Fibroblast of gingiva (primary cell): ENCODE data around the gene VPS18.

ENCODE experiments used
- DNase-seq: peaks from one replicate; pipeline ENCODE4 v3.0.0-alpha.2; 2011; ENCODE audit warnings: low read depth

The VPS18 gene

DNA sequence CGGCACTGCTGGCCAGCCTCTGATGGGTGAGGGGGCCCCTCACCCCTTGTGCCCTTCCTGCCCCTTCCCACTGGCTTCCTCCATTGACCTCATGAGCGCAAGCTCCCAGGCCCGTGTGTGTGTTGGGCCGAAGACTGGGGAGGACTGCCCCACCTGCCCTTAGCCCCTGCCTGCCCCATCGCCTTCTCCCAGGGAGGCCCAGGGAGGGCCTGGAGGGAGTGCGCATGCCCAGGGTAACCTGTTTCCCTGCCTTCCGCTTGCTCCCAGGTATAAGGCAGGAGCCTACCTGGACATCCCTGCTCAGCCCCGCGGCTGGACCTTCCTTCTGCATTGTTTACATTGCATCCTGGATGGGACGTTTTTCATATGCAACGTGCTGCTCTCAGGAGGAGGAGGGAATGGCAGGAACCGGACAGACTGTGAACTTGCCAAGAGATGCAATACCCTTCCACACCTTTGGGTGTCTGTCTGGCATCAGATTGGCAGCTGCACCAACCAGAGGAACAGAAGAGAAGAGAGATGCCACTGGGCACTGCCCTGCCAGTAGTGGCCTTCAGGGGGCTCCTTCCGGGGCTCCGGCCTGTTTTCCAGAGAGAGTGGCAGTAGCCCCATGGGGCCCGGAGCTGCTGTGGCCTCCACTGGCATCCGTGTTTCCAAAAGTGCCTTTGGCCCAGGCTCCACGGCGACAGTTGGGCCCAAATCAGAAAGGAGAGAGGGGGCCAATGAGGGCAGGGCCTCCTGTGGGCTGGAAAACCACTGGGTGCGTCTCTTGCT, 43.7 kb downstream of the VPS18 start:
- peak; percentile 22 for DNase-seq

DNA sequence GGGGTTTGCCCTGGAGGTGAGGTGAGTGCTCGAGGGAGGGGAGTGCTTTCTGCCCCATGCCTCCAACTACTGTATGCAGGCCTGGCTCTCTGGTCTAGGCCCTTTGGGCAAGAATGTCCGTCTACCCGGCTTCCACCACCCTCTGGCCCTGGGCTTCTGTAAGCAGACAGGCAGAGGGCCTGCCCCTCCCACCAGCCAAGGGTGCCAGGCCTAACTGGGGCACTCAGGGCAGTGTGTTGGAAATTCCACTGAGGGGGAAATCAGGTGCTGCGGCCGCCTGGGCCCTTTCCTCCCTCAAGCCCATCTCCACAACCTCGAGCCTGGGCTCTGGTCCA, 44.3 kb downstream of the VPS18 start:
- DNase-seq = no peak

DNA sequence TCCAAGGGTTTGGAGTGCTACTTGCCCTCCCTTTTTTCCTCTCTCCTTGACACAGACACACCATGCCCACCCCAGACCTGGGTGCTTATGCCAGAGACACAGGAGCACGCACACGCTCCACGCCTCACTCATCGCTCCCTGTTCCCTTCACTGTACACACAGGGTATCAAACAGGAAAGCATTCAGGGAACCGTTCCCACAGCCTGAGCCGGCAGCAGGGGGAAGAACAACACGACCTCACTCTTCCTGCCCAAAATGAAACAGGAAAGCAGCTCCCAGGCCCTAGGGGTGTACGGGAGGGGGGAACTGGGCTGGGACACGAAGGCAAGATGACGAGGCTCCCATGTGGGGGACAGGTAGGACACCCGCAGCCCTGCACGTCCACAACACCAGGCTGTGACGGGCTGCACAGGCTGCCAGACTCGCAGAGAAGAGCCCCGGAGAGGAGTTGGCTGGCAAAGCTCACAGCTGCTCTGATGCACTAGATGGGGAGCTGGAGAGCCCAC, 46.1 kb downstream of the VPS18 start:
- DNase-seq = no peak

DNA sequence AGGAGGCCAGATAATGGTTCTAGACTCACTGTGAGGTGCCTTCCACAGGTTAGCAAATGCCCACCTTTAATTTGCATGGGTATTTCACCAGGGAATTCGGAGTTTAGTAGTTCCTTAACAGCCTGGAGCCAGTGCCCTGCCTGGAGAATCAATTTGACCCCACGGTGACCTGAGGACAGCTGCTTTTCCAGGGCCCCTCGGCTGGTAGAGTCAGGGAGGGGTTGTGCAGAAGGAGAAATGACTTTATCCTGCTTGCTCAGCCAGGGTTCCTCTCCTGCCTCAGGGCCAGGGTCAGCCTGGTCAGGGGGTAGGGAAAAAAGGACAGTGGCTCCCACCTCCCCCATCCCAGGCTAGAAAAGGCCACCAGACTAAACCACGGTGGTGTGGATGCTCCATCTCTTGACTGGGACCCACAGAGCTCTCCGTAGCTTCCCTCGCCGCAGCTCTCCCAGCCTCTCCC, 46.8 kb downstream of the VPS18 start:
- no peak for DNase-seq

DNA sequence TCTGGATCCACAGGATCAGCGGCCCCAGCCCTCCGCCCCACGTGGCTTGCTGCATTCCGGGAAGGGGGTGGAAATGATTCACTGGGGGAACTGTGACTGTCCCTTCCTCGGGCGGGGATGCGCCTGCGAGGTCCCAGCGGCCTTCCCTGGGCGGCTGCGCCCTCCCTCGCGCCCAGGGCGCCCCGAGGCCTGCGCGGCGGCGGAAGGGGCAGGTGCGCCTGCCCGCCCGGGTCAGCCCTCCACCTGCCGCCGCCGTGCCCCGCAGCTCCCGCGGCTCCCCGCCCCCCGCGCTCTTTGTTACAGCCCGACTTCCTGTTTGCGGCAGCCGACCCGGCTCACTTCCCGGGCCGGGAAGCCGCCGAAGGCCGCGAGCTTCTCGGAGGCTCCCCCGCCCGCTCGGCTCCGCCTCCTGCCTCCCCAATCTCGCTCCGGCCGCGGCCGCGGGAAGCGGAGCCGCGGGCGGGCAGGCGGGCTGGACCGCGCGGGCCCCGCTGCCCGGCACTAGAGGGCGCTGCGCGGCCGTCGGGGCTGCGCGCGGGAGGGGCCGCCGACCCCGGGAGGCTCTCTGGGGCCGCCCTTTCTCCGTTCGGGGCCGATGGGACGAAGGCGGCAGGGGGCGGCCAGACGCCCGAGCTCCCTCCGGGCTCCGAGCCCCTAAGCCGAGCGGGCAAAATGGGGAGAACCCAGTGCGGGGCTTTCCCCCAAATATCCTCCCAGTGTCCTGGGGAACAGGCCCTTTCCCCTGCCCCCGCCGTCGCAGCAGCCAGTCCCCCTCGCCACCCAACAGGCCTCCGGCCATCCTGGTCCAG, 47.5 kb downstream of the VPS18 start:
- DNase-seq = peak; percentile 65

DNA sequence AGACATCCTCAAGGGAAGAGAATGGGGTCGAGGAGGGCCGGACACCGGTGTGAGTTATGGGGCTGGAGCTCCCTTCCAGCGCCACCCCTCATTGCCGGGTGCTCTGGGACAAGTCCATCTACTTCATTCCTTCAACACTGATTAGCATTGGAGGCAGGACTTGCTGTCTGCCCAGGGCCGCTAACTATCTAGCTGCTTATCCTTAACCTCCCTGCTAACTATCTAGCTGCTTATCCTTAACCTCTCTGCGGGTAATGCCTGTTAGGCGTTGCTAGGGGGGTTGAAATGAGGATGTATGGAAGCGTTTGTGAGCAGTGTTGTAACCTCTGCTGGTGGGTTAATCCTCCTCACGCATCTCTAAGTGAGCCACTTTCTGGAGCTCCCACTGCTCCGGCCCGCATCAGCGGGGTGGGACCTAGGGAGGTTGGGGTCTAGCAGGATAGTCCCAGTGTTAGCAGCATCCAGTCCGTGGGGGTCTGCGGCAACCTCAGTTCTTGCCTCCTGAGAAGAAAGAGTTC, 48.1 kb downstream of the VPS18 start:
- no peak for DNase-seq

DNA sequence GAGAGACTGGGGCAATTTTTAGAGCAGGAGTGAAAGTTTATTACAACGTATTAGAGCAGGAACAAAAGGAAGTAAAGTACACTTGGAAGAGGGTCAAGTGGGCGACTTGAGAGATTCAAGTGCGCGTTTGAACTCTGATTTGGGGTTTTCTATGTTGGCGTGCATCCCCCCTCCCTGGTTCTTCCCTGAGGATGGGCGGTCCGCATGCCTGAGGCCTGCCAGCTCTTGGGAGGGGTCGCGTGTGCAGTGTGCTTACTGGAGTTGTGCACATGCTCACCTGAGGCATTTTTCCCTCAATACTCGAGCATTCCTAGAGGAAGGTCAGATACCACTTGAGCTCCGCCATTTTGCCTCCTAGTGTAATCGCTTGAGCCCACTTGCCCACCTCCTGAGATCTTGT, 48.6 kb downstream of the VPS18 start:
- no peak for DNase-seq

DNA sequence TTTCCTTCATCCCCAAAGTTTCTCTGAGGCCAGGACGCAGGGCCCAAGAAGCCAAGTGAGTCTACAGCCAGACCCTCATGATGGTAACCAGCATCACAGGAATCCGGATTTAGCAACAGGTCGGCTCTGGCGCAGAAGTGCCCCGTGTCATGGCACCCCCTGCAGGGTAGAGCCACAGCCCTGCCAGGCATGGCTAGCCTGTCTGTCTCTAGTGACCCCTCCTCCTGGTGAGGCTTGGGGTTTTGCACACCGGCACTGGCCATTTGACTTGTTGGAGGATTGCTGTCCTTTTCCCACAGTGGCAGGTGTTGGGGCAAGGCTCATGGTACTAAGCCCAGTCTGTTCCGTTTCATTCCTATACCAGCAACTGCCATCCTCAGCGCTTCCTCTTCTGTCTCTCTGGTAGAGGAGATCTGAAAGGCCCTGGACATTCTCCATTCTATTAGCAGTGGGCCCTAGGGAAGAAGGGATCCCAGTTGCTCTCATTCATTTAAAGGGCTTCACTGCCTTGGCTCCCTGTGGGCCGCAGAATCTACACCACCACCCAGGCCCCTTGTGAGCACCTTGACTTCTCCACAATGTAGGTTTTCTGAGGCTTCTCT, 49.6 kb downstream of the VPS18 start:
- DNase-seq = no peak

DNA sequence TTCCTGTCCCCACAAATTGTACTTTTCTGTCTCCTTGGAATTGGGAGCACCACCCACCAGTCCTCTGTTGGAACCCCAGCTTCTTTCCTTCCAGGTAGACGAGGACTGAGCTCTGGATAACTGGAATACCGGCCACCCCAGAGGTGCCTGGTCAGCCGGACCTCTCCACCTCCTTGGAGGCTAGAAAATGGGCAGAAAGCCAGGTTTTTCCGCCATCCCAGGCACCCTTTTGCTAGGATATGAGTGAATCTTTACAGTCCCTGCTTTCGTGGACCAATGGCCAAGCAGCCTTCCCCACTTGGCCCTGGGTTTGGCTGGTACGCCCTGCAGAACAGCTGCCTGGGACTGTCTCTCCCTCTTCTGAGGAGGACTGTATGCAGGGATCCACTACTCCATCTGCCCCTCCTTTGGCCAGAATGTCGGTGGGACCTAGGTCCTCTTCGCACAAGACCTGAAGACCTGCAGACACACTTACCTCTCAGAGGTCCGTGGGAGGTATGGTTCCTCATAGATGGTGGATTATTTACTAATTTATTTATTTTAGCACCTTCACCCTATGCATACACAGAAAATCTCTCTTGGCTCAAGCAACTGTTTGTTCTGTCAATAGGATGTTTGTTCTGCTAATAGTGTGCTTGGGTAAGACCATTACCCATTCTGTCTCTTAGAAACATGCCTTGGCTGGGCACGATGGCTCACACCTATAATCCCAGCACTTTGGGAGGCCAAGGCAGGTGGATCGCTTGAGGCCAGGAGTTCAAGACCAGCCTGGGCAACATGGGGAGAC, 50.5 kb downstream of the VPS18 start:
- no peak for DNase-seq

DNA sequence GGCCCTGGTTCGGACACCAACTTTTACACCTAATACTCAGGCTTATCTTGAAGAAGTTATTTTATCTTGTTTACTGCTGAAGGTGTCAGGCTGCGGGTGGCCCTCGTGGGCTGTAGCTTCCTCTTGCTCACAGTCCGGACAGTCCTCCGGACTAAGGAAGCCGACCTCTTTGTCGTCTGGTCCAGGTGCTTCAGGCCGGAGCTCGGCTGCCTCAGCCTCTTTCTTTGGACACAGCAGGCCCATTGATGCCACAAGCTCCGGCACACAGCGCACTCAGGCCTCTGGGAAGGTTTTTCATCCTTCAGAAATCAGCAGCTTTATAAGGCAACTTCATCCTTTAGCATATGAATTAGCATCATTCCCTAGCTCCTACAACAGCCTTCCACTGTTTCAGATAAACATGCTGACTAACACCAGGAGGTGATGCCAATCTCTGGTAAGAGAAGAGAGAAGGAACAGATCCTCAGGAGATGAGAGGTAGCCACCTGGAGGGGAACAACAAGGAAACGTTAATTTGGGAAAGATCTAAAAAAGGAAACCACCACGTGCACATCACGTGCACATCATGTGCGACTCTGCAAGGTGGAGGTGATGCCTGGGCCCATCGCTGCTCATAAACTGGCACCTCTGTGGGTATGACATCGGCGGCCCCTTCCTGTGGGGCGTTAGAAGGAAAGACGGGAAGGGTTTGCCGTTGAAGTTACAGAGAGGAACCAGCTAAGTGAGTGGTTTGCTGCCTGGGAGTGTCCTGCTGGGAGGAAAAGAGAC, 54.6 kb downstream of the VPS18 start:
- DNase-seq = no peak

DNA sequence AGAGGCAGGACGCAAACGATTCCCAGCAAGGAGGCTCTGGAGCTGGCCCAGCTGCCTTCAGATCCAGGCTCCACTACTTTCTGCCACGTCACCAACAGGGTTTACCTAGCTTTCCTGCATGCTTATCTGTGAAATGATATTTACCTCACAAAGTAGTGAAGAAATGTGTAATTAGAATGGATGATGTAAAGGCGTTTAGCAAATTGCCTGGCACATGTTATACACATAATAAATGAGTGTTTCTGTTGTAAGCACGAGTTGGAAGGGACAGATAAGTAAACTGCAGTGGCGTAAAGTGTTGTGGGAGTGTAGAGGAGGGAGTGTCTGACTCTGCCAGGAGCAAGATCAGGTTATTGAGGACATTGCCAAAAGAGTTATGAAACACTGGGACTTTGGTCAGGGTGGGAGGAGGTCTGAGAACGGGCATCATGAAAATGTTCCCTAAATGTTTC, 55.5 kb downstream of the VPS18 start:
- no peak for DNase-seq

DNA sequence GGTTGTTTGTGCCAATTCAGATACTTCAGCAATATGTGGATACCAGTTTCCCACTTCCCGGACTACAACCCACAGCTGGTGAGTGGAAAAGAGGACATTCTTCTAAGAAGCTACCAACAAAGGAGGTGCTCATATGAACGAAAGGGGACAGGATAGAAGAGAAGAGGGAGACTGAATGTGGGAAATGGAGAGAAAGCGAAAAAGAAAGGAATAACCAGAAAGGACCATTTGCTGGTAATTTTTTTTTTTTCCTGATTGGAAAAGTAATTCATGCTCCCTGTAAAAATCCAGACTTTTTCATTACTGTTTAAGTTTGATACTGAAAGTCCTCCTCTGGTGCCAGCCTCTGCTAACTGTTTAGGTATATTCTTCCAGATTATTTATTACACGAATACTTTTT, 57.5 kb downstream of the VPS18 start:
- DNase-seq = no peak

DNA sequence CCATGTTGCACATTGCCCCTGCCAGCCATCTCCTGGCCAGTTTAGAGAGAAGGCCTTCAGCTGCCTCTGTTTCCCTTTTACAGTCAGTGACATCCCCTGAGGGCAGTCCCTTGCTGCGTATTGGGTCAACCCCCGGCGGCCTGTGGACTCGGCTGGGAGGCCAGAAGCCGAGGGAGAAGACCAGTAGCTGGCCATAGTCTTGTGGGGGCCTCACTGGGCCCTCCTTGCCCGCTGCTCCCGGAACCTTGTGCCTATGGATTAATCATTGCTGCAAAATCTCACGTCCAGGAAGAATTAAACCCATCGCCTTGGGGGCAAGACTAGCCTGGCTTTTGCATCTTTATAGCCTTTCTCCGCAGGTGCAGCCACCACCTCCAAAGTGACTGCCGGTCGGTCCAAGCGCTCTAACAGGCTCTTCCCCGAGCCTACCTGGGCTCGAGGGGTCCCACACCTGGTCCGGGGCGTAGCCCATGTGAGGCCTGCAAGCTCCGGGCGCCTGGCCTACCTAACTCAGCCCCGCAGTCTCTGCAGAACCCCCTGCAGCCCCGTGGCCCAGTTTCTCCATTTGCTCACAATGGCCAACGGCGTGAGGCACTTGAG, 58.2 kb downstream of the VPS18 start:
- DNase-seq = no peak

DNA sequence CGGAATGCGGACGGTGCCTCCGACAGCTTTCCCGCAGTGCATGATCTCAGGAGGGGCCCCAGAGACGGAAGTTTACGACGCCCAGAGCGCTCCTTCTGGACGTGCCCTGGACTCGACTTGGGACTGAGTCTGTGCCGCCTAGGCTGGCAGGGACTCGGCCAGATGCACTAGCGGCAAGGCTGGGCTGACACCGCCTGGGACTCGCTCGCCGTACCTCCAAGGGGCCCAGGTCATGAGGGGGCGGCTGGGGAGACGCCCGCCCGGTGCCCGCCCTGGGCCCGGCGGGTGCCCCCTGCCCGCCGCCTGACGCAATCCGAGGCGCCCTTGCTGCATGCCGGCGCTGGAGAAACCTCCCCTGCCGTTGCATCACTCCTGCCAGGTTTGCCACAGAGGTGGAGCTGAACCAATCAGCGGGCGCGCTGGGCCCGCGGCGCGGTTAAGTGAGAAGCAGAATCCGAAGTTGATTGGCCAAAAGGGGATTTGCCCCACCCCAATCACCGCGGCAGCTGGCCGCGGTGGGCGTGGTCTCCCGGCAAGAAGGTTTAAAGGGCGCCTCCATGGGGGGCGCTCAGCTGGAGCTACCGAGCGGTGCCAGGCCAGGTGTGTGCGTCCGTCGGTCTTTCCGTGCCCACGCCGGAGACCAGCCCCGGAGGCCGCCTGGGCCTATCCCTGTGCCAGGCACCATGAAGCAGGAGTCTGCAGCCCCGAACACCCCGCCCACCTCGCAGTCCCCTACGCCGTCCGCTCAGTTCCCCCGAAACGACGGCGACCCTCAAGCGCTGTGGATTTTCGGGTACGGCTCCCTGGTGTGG, 58.9 kb downstream of the VPS18 start, which contains the start of gene CHAC1:
CHAC1 (plus strand) TSS at position 571 of the 812 bp plus-strand sequence; CDS start at position 684, 113 bp downstream.
- peak; percentile 96 for DNase-seq
